Suprapubic skin (tissue), 4 donors: ENCODE results near the gene DPYSL5. TPM values are rescaled to one million over a fixed set of nuclear protein-coding genes. Genes with fewer than 3 reads are reported as not detected.

Experiments used
- DNase-seq, 2 donors: peaks; one replicate each; pipeline ENCODE4 v3.0.0-alpha.2; 2019; ENCODE audit warnings: low spot score in 2 of 2
- H3K27ac ChIP-seq: fragments of 200-600 bp; sonication (generic); one replicate; pipeline ENCODE4 v1.5.1; 2019
- H3K27me3 ChIP-seq: fragments of 200-600 bp; sonication (generic); one replicate; pipeline ENCODE4 v1.5.1; 2019
- H3K36me3 ChIP-seq: fragments of 200-600 bp; sonication (generic); one replicate; pipeline ENCODE4 v1.5.1; 2019
- H3K4me1 ChIP-seq: fragments of 200-600 bp; sonication (generic); one replicate; pipeline ENCODE4 v1.5.1; 2019
- H3K4me3 ChIP-seq: fragments of 200-600 bp; sonication (generic); one replicate; pipeline ENCODE4 v1.5.1; 2019; ENCODE audit warnings: mild to moderate bottlenecking
- H3K9me3 ChIP-seq: fragments of 200-600 bp; sonication (generic); one replicate; pipeline ENCODE4 v1.5.1; 2019
- EP300 ChIP-seq: sonication (generic); formaldehyde crosslinking; IDR thresholded peaks from one replicate; pipeline ENCODE4 v1.6.1; 2017; ENCODE audit warnings: antibody characterized with exemption
- POLR2A ChIP-seq, 2 donors: fragments of 450-650 bp; IDR thresholded peaks; one replicate each; pipeline ENCODE4 v1.6.1; 2017; ENCODE audit warnings: antibody characterized with exemption in 2 of 2, mild to moderate bottlenecking in 2 of 2, moderate library complexity in 2 of 2
- POLR2AphosphoS5 ChIP-seq, 3 donors: sonication (generic); formaldehyde crosslinking; IDR thresholded peaks; one replicate each; pipeline ENCODE4 v1.6.1; 2017; ENCODE audit warnings: antibody characterized with exemption in 3 of 3
- WGBS: methylation state at CpG from one replicate; pipeline ENCODE4 v1.1.5; 2018; 5-methylcytosine and 5-hydroxymethylcytosine counted together
- total RNA-seq, 4 donors: library from RNA; depleted of rRNA; stranded (reverse); fragments of >200 nt; gene quantifications; one replicate each; pipeline ENCODE4 v1.1.0, GENCODE V29; 2016
- TF ChIP-seq, protein P1 (sequence below), 2 donors: fragments of 200-600 bp in 1 of 2; fragments of 450-650 bp in 1 of 2; sonication (generic) in 1 of 2; IDR thresholded peaks; one replicate each; pipeline ENCODE4 v1.5.1; 2016 to 2019; ENCODE audit warnings: antibody characterized with exemption in 2 of 2, mild to moderate bottlenecking in 1 of 2, moderate library complexity in 1 of 2

DPYSL5 gene
- total RNA-seq, 4 donors from 2014 or later: not detected

DNA sequence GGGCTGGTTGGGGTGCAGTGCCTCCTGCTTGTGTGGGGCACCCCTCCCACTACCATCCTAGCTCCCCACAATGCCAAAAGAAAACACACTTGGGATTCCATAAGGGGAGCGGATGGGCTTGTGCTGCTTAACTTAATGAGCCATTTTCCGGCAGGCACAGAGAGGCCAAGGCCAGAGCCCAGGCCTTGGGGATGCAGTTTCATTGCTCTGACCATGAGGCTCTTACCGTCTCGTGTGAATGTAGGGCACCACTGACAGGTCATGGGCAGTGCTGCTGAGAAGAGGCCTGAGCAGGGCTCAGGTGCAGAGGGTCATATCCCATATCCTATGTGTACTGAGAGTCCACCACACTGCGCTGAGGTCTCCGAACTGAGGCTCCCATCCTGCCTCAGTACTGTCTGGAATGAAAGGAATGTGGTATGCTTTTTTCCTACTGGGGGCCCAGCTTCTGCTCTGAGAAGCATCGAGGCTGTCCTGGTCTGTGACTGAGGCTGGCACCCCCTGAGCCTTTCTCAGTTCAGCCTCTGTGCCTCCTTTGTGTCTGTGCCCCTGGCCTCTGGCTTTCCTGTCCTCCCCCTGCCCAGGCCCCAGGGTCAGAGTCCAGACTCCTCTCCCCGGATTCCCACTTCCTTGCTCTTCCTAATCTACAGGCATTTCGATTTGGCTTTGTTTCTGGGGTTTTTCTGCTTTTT, 77.3 kb downstream of the DPYSL5 start:
- Histone ChIP-seq H3K9me3 (no peaks in the 10 kb centered on the region), H3K27ac (no peak overlapping the region), H3K4me1 (no peaks in the 10 kb centered on the region), H3K27me3 (peaks cover 32% of the 10 kb centered on the region), H3K4me3 (no peak overlapping the region), H3K36me3 (no peaks in the 10 kb centered on the region)
- TF ChIP-seq, protein P1, sequence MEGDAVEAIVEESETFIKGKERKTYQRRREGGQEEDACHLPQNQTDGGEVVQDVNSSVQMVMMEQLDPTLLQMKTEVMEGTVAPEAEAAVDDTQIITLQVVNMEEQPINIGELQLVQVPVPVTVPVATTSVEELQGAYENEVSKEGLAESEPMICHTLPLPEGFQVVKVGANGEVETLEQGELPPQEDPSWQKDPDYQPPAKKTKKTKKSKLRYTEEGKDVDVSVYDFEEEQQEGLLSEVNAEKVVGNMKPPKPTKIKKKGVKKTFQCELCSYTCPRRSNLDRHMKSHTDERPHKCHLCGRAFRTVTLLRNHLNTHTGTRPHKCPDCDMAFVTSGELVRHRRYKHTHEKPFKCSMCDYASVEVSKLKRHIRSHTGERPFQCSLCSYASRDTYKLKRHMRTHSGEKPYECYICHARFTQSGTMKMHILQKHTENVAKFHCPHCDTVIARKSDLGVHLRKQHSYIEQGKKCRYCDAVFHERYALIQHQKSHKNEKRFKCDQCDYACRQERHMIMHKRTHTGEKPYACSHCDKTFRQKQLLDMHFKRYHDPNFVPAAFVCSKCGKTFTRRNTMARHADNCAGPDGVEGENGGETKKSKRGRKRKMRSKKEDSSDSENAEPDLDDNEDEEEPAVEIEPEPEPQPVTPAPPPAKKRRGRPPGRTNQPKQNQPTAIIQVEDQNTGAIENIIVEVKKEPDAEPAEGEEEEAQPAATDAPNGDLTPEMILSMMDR (IDR thresholded peaks at IDR 0.05): no peak
- no peak for TF ChIP-seq POLR2AphosphoS5 (IDR thresholded peaks at IDR 0.05)
- no peak for TF ChIP-seq POLR2A (IDR thresholded peaks at IDR 0.05)
- no peak for TF ChIP-seq EP300
- DNase-seq: peak in 1 of 2 donors; percentile 35
- 61% methylated on average over 7 of the region's 9 CpGs for WGBS

DNA sequence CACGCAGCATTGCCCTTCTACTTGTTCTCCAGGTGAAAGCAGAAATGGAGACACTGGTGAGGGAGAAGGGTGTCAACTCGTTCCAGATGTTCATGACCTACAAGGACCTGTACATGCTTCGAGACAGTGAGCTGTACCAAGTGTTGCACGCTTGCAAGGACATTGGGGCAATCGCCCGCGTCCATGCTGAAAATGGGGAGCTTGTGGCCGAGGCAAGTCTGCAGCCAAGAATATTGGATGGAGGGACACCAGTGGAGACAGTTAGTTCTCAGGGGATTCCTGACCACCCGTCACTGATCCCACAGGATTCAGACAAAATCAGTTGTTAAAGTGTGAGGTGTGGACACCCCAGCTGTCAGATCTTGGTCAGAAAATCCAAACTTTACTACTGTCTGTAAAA, 79.3 kb downstream of the DPYSL5 start:
- WGBS: 94% methylated on average over 9 of the region's 9 CpGs

DNA sequence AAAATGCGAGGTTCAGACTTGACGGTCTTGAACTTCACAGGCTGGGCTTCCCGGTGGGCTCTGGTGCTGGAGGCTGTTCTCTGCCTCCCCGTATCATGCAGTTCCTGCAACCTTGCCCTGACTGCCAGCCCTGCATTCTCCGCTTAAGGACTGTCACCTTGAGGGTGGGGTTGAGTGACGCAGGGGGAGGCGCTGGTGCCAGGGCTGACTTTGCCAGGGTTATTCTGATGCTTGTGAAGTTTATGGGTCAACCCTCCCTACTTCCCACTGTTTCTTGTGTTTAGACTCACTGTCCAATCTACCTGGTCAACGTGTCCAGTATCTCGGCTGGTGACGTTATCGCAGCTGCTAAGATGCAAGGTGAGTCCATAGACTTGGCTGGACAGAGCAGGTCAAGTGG, 85.0 kb downstream of the DPYSL5 start:
- no peak overlapping the region for H3K4me3 ChIP-seq
- no peak for DNase-seq
- H3K9me3 ChIP-seq: no peaks in the 10 kb centered on the region
- no peaks in the 10 kb centered on the region for H3K4me1 ChIP-seq
- H3K36me3 ChIP-seq: no peaks in the 10 kb centered on the region
- H3K27me3 ChIP-seq: peaks cover 39% of the 10 kb centered on the region
- no peak for TF ChIP-seq POLR2AphosphoS5 (IDR thresholded peaks at IDR 0.05)
- no peak for TF ChIP-seq EP300
- TF ChIP-seq, protein P1 (IDR thresholded peaks at IDR 0.05): no peak
- no peak for TF ChIP-seq POLR2A (IDR thresholded peaks at IDR 0.05)
- 76% methylated on average over 11 of the region's 11 CpGs for WGBS
- H3K27ac ChIP-seq: no peak overlapping the region

More for the DNA sequence above, 79.3 kb downstream of the DPYSL5 start:
- Histone ChIP-seq H3K4me3 (no peak overlapping the region), H3K4me1 (no peaks in the 10 kb centered on the region), H3K36me3 (no peaks in the 10 kb centered on the region), H3K27ac (no peak overlapping the region), H3K9me3 (no peaks in the 10 kb centered on the region), H3K27me3 (peaks cover 29% of the 10 kb centered on the region)
- DNase-seq: peak in 1 of 2 donors; percentile 28
- TF ChIP-seq, protein P1 (IDR thresholded peaks at IDR 0.05): no peak
- TF ChIP-seq POLR2AphosphoS5 (IDR thresholded peaks at IDR 0.05) (no peak), POLR2A (IDR thresholded peaks at IDR 0.05) (no peak), EP300 (no peak)

DNA sequence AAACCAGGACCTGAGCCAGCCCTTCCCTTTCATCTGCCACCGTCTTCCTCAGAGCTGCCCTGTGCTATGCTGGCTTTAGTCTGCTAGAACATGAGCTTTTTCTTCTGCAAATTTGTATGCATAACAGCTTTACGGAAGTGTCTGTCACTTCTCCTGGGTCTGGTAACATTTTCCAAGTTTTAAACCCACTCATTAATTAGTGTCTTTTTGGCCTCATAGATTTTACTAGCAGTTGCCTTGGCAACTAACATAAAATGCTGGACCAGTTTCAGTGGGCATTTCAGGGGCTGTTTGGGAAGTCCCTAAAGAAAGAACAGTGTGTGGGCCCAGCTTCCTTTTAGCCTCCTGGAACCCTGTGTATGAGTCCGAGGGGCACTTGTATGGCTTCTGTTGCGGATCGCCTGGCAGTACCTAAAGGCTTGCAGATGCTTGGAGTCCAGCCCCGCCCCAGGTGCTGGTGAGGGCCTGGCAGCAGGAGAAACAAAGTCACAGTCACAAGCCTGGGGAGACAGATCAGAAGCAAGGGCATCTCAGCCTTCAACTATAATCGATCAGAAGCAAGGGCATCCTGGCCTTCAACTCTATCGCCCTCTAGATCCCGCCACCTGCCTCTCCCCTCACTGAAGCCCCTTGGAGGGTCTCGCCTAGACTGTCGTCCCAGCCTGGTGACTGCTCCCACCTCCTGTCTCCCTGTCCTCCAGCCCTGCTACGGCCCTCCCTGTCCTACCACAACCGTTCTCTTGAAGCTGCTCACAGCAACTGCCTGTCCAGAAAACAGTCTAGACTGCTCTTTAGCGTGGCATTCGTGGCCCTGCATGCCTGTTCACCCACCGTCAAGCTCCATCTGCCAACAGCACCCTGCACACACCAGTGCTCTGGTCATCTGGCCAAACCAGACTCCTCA, 85.8 kb downstream of the DPYSL5 start:
- Histone ChIP-seq H3K4me1 (no peaks in the 10 kb centered on the region), H3K27ac (no peak overlapping the region), H3K4me3 (no peak overlapping the region), H3K9me3 (no peaks in the 10 kb centered on the region), H3K27me3 (peaks cover 39% of the 10 kb centered on the region), H3K36me3 (no peaks in the 10 kb centered on the region)
- WGBS: 85% methylated on average over 16 of the region's 16 CpGs
- peak in 1 of 2 donors; percentile 62 for DNase-seq
- TF ChIP-seq, protein P1 (IDR thresholded peaks at IDR 0.05): no peak
- TF ChIP-seq POLR2AphosphoS5 (IDR thresholded peaks at IDR 0.05) (no peak), EP300 (no peak), POLR2A (IDR thresholded peaks at IDR 0.05) (no peak)

DNA sequence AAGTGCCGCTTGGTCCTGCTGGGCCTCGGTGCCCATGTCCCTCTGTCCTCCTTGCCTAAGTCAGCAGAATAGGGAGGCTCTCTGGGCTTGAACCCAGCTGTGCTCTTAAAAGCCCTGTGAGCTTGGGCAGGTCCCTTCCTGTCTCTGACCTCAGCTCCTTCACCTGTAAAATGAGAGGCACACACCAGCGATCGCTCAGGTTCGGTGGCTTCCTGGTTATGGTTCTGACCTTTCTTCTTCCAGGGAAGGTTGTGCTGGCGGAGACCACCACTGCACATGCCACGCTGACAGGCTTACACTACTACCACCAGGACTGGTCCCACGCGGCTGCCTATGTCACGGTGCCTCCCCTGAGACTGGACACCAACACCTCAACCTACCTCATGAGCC, 86.4 kb downstream of the DPYSL5 start:
- no peak for DNase-seq
- H3K36me3 ChIP-seq: no peaks in the 10 kb centered on the region
- H3K27ac ChIP-seq: no peak overlapping the region
- 93% methylated on average over 7 of the region's 10 CpGs for WGBS
- no peak overlapping the region for H3K4me3 ChIP-seq
- H3K27me3 ChIP-seq: peaks cover 32% of the 10 kb centered on the region
- H3K9me3 ChIP-seq: no peaks in the 10 kb centered on the region
- TF ChIP-seq POLR2AphosphoS5 (IDR thresholded peaks at IDR 0.05) (no peak), POLR2A (IDR thresholded peaks at IDR 0.05) (no peak), EP300 (no peak)
- TF ChIP-seq, protein P1 (IDR thresholded peaks at IDR 0.05): no peak
- no peaks in the 10 kb centered on the region for H3K4me1 ChIP-seq
